ENCODE results near the gene CDKN1A. TPM values are rescaled to one million over a fixed set of nuclear protein-coding genes. Genes with fewer than 3 reads are reported as not detected.

CDKN1A gene
- total and polyA plus RNA-seq, 2 donors from 2014 or later, result 46.4 to 66.2 TPM

- intact Hi-C loops (cut with DNase I), result no loop called here
- Histone ChIP-seq H3K4me1 (ENCODE audit: control insufficient read depth in 2 of 3, insufficient read depth in 2 of 3, low read depth in 1 of 3, low read length in 3 of 3) (peaks cover 0 to 3% (median 0%) of the 10 kb centered on the region in 3 donors), H3K9ac (ENCODE audit: low read length in 3 of 3) (no peak overlapping the region), H3K36me3 (ENCODE audit: control insufficient read depth in 2 of 3, insufficient read depth in 3 of 3, low read length in 3 of 3) (no peaks in the 10 kb centered on the region), H3K27me3 (ENCODE audit: control insufficient read depth, insufficient read depth, low read length) (no peaks in the 10 kb centered on the region), H3K4me3 (ENCODE audit: low read length in 3 of 3) (no peak overlapping the region), H3K9me3 (ENCODE audit: control insufficient read depth in 2 of 3, insufficient read depth in 1 of 3, low read length in 3 of 3) (no peaks in the 10 kb centered on the region), H3K27ac (ENCODE audit: low read depth in 2 of 2, low read length in 2 of 2) (no peak overlapping the region)
- FAIRE-seq (no peak), DNase-seq (no peak)
- TF ChIP-seq, protein P1, sequence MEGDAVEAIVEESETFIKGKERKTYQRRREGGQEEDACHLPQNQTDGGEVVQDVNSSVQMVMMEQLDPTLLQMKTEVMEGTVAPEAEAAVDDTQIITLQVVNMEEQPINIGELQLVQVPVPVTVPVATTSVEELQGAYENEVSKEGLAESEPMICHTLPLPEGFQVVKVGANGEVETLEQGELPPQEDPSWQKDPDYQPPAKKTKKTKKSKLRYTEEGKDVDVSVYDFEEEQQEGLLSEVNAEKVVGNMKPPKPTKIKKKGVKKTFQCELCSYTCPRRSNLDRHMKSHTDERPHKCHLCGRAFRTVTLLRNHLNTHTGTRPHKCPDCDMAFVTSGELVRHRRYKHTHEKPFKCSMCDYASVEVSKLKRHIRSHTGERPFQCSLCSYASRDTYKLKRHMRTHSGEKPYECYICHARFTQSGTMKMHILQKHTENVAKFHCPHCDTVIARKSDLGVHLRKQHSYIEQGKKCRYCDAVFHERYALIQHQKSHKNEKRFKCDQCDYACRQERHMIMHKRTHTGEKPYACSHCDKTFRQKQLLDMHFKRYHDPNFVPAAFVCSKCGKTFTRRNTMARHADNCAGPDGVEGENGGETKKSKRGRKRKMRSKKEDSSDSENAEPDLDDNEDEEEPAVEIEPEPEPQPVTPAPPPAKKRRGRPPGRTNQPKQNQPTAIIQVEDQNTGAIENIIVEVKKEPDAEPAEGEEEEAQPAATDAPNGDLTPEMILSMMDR (IDR thresholded peaks at IDR 0.05; ENCODE audit: borderline replicate concordance, extremely low read depth, insufficient read depth), result no peak
These were observed 47.1 kb downstream of the CDKN1A start for GRCh38 chr6:36725581-36725980.

- H3K27me3 ChIP-seq (ENCODE audit: control insufficient read depth, insufficient read depth, low read length), result no peaks in the 10 kb centered on the region
- H3K9ac ChIP-seq (ENCODE audit: low read length in 3 of 3), result no peak overlapping the region
- H3K27ac ChIP-seq (ENCODE audit: low read depth in 2 of 2, low read length in 2 of 2), result no peak overlapping the region
- FAIRE-seq (no peak), DNase-seq (peak in 1 of 5 donors; percentile 29)
- intact Hi-C loops (cut with DNase I), result no loop called here
- no peak overlapping the region for H3K4me3 ChIP-seq (ENCODE audit: low read length in 3 of 3)
- H3K9me3 ChIP-seq (ENCODE audit: control insufficient read depth in 2 of 3, insufficient read depth in 1 of 3, low read length in 3 of 3), result no peaks in the 10 kb centered on the region
- H3K36me3 ChIP-seq (ENCODE audit: control insufficient read depth in 2 of 3, insufficient read depth in 3 of 3, low read length in 3 of 3), result no peaks in the 10 kb centered on the region
- H3K4me1 ChIP-seq (ENCODE audit: control insufficient read depth in 2 of 3, insufficient read depth in 2 of 3, low read depth in 1 of 3, low read length in 3 of 3), result peaks cover 0 to 3% (median 0%) of the 10 kb centered on the region in 3 donors
- TF ChIP-seq, protein P1 (IDR thresholded peaks at IDR 0.05; ENCODE audit: borderline replicate concordance, extremely low read depth, insufficient read depth), result no peak
These were observed 49.0 kb downstream of the CDKN1A start for GRCh38 chr6:36727505-36728021.

DNA sequence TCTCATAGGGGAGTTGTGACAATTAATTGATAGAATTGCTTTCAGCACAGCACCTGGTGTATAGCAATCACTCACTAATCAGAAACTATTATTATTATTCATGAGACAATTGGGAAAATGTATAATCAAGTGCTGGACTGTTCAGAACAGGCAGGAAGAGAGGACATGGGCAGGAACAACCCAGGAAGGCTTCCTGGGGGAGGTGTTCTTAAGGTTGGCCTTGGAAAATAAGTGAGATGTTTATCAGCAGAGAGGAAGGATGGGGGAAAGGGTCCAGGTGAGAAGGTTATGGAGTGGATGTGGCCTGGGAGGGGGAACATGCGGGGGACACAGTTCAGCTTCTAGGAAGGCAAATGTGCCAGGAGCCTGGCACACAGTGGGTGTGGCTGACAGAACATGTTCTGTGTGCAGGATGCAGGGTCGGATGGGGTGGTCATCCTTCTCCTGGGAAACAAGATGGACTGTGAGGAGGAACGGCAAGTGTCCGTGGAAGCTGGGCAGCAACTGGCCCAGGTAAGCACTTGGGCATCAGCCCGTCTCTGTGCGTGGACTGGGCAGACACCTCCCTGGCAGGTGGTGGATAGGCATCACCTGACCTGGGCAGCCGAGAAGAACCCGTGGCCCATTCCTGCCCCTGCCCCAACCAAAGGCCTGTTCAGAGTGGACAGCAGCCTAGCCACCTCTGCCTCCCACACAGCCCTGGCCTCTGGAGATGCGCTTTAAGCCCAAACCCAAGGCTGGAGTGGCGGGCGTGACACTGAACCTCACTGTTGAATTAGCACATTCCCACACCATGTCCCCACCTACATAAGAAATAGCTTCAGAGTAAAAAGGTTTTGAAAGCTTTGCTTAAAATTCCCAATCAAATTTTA, 50.0 kb downstream of the CDKN1A start:
- TF ChIP-seq, protein P1 (IDR thresholded peaks at IDR 0.05; ENCODE audit: borderline replicate concordance, extremely low read depth, insufficient read depth), result no peak
- no peaks in the 10 kb centered on the region for H3K9me3 ChIP-seq (ENCODE audit: control insufficient read depth in 2 of 3, insufficient read depth in 1 of 3, low read length in 3 of 3)
- H3K27me3 ChIP-seq (ENCODE audit: control insufficient read depth, insufficient read depth, low read length), result no peaks in the 10 kb centered on the region
- FAIRE-seq (no peak), DNase-seq (peak in 2 of 5 donors; percentile 38 to 61)
- no peak overlapping the region for H3K9ac ChIP-seq (ENCODE audit: low read length in 3 of 3)
- H3K4me3 ChIP-seq (ENCODE audit: low read length in 3 of 3), result no peak overlapping the region
- intact Hi-C loops (cut with DNase I), result no loop called here
- no peaks in the 10 kb centered on the region for H3K36me3 ChIP-seq (ENCODE audit: control insufficient read depth in 2 of 3, insufficient read depth in 3 of 3, low read length in 3 of 3)
- H3K27ac ChIP-seq (ENCODE audit: low read depth in 2 of 2, low read length in 2 of 2), result no peak overlapping the region
- no peaks in the 10 kb centered on the region for H3K4me1 ChIP-seq (ENCODE audit: control insufficient read depth in 2 of 3, insufficient read depth in 2 of 3, low read depth in 1 of 3, low read length in 3 of 3)

Data from kidney (tissue), 14 donors.